Measurements from ENCODE around the gene CASS4. TPM values are rescaled to one million over a fixed set of nuclear protein-coding genes. Genes with fewer than 3 reads are reported as not detected.

Gene CASS4
- total RNA-seq, 1 experiment from 2014 or later = 0.17 TPM

GRCh38 chr20:56483970-56484369 lies 71.9 kb downstream of the CASS4 start:
- no peak overlapping the region for H3K4me2 ChIP-seq (ENCODE audit: low read length)
- BruUV-seq (replicated peaks) = no TSS peak
- DNase-seq (ENCODE audit: low read depth, low spot score) = no peak
- no peaks in the 10 kb centered on the region for H3K9me3 ChIP-seq (ENCODE audit: control insufficient read depth in 1 of 2, insufficient read depth in 1 of 2, low read depth in 1 of 2, low read length in 2 of 2)
- no peak overlapping the region for H3K27ac ChIP-seq (ENCODE audit: low read depth, low read length)
- peaks cover 27 to 28% of the 10 kb centered on the region in 2 experiments; a peak in 3 of 4 replicates for H3K36me3 ChIP-seq (ENCODE audit: control insufficient read depth in 1 of 2, insufficient read depth in 2 of 2, low read length in 2 of 2)
- H2AFZ ChIP-seq (ENCODE audit: low read depth, low read length, poor library complexity, severe bottlenecking) = no peak overlapping the region
- no peaks in the 10 kb centered on the region for H3K4me1 ChIP-seq (ENCODE audit: control insufficient read depth in 1 of 2, insufficient read depth in 2 of 2, low read length in 2 of 2)
- H4K20me1 ChIP-seq (ENCODE audit: insufficient read depth) = no peaks in the 10 kb centered on the region
- ChIA-PET RAD21 (ENCODE audit: low non-redundant PET in 1 of 2, low total read pairs in 2 of 2, uncharacterized antibody in 2 of 2, unreplicated experiment in 2 of 2) (no interaction called here), POLR2A (no interaction called here), CTCF (no interaction called here)
- no peaks in the 10 kb centered on the region for H3K27me3 ChIP-seq (ENCODE audit: insufficient read depth, low read length)
- no peak for TF ChIP-seq EZH2 (IDR thresholded peaks at IDR 0.05)
- TF ChIP-seq ZFX (IDR thresholded peaks at IDR 0.05) = no peak
- no peak for TF ChIP-seq JUND (IDR thresholded peaks at IDR 0.05)
- no peak for TF ChIP-seq EZH2phosphoT487 (IDR thresholded peaks at IDR 0.05; ENCODE audit: borderline replicate concordance)
- no peak for TF ChIP-seq FOSL1 (IDR thresholded peaks at IDR 0.05; ENCODE audit: low read depth)
- TF ChIP-seq ELF1 (IDR thresholded peaks at IDR 0.05; ENCODE audit: borderline replicate concordance, low read depth) = no peak
- TF ChIP-seq ATF3 (IDR thresholded peaks at IDR 0.05) = no peak
- no peak for TF ChIP-seq REST (IDR thresholded peaks at IDR 0.05; ENCODE audit: low read depth)
- TF ChIP-seq YY1 (IDR thresholded peaks at IDR 0.05; ENCODE audit: extremely low read depth, insufficient replicate concordance, low read depth, low read length) = no peak
- no peak for TF ChIP-seq ZBTB33 (IDR thresholded peaks at IDR 0.05; ENCODE audit: extremely low read depth, insufficient replicate concordance, low read length)
- no peak for TF ChIP-seq CTCF (IDR thresholded peaks at IDR 0.05 in 2 of 3, conservative IDR thresholded peaks at IDR 0.05 in 1 of 3; ENCODE audit: borderline replicate concordance in 1 of 3, insufficient read depth in 1 of 3, low read depth in 2 of 3, low read length in 2 of 3)
- no peak for TF ChIP-seq TCF7L2 (IDR thresholded peaks at IDR 0.05; ENCODE audit: borderline replicate concordance, extremely low read depth, insufficient read depth, insufficient read length)
- TF ChIP-seq POLR2AphosphoS5 (IDR thresholded peaks at IDR 0.05; ENCODE audit: low read depth, low read length) = no peak
- TF ChIP-seq MAX (IDR thresholded peaks at IDR 0.05) = no peak
- TF ChIP-seq SRF (IDR thresholded peaks at IDR 0.05; ENCODE audit: low read depth) = no peak
- no peak for TF ChIP-seq SIN3A (IDR thresholded peaks at IDR 0.05; ENCODE audit: low read depth)
- TF ChIP-seq ZNF274 (IDR thresholded peaks at IDR 0.05; ENCODE audit: low read depth, low read length) = no peak
- no peak for TF ChIP-seq CEBPB (IDR thresholded peaks at IDR 0.05; ENCODE audit: low read depth)
- TF ChIP-seq CBX3 (IDR thresholded peaks at IDR 0.05; ENCODE audit: low read depth) = no peak
- TF ChIP-seq SP1 (IDR thresholded peaks at IDR 0.05; ENCODE audit: low read depth) = no peak
- no peak overlapping the region for H3K9ac ChIP-seq (ENCODE audit: low read length)
- intact Hi-C loops (cut with micrococcal nuclease) = no loop called here
- H3K4me3 ChIP-seq (replicated peaks in 1 of 2; ENCODE audit: low read depth in 1 of 2, low read length in 2 of 2) = no peak overlapping the region
- ATAC-seq = no peak
- H3K79me2 ChIP-seq (ENCODE audit: insufficient read depth, low read length) = peaks cover 21% of the 10 kb centered on the region; the same call in 1 of the 2 replicates
- H3K9me2 ChIP-seq (ENCODE audit: insufficient read depth) = no peaks in the 10 kb centered on the region

Data from HCT116 (cell line).